NCI-H82 treated with DMSO at 0.1 percent for 48 hours (cell line): ENCODE data around the gene PIP5KL1.
"Not testable (repeated sequence)": the region's sequence is repeated elsewhere in the genome, so short reads cannot be mapped to it uniquely, and the experiment has no call there.

Experiments
- DNase-seq: peaks from one replicate; lab custom pipeline; 2025; ENCODE audit not compliant: unreplicated experiment; lab: John Stamatoyannopoulos, UW

PIP5KL1 gene

GRCh38 chr9:127896395-127897192, 34.0 kb downstream of the PIP5KL1 start:
- no peak for DNase-seq

- no peak for DNase-seq
Observed at GRCh38 chr9:127895811-127896210, 34.8 kb downstream of the PIP5KL1 start.

- no peak for DNase-seq
Observed at GRCh38 chr9:127893392-127893791, 37.2 kb downstream of the PIP5KL1 start.

- DNase-seq, result no peak
Observed at GRCh38 chr9:127892831-127893230, 37.7 kb downstream of the PIP5KL1 start.

GRCh38 chr9:127890053-127890452, 40.5 kb downstream of the PIP5KL1 start:
- no peak for DNase-seq

- no peak for DNase-seq
Observed at GRCh38 chr9:127887792-127888191, 42.8 kb downstream of the PIP5KL1 start.

- no peak for DNase-seq
Observed at GRCh38 chr9:127886401-127886972, 44.1 kb downstream of the PIP5KL1 start.

GRCh38 chr9:127885508-127886281, 44.9 kb downstream of the PIP5KL1 start:
- no peak for DNase-seq

GRCh38 chr9:127884976-127885490, 45.5 kb downstream of the PIP5KL1 start:
- no peak for DNase-seq

GRCh38 chr9:127884427-127884911, 46.1 kb downstream of the PIP5KL1 start:
- DNase-seq, result no peak

- DNase-seq, result no peak
Observed at GRCh38 chr9:127883959-127884358, 46.6 kb downstream of the PIP5KL1 start.

- not testable (repeated sequence) for DNase-seq
Observed at GRCh38 chr9:127881715-127882114, 48.9 kb downstream of the PIP5KL1 start.

GRCh38 chr9:127880143-127880542, 50.4 kb downstream of the PIP5KL1 start:
- no peak for DNase-seq

- no peak for DNase-seq
Observed at GRCh38 chr9:127878652-127879390, 51.8 kb downstream of the PIP5KL1 start.

GRCh38 chr9:127878001-127878651, 52.5 kb downstream of the PIP5KL1 start:
- DNase-seq, result no peak

- DNase-seq, result no peak
Observed at GRCh38 chr9:127877566-127877998, 53.0 kb downstream of the PIP5KL1 start, which contains the start of gene AK1. Gene AK1 (minus strand): TSS chr9:127877675. CDS start chr9:127874617, 3,058 bp downstream.

- no peak for DNase-seq
Observed at GRCh38 chr9:127876764-127877562, 53.6 kb downstream of the PIP5KL1 start.

- DNase-seq, result no peak
Observed at GRCh38 chr9:127876026-127876763, 54.4 kb downstream of the PIP5KL1 start.
